NCI-H2227 (cell line): ENCODE results near the gene ENKD1.
"Not testable (repeated sequence)": the region's sequence is repeated elsewhere in the genome, so short reads cannot be mapped to it uniquely, and the experiment has no call there.

Source experiments
- DNase-seq: peaks from one replicate; lab custom pipeline; 2025; ENCODE audit not compliant: unreplicated experiment; lab: John Stamatoyannopoulos, UW

Gene ENKD1, protein sequence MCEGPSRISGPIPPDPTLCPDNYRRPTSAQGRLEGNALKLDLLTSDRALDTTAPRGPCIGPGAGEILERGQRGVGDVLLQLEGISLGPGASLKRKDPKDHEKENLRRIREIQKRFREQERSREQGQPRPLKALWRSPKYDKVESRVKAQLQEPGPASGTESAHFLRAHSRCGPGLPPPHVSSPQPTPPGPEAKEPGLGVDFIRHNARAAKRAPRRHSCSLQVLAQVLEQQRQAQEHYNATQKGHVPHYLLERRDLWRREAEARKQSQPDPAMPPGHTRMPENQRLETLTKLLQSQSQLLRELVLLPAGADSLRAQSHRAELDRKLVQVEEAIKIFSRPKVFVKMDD

GRCh38 chr16:67666559-67667452 is at the start of gene ENKD1, which contains the start of gene C16orf86:
Gene ENKD1, minus strand, starts transcription at chr16:67666750. Its CDS starts 308 bp downstream, at chr16:67666442.
Gene C16orf86, plus strand, starts transcription at chr16:67666814. Its CDS starts 157 bp downstream, at chr16:67666971.
- DNase-seq = peak; percentile 85

- no peak for DNase-seq
These were observed 49.5 kb upstream of the ENKD1 start for GRCh38 chr16:67716097-67716496.

DNA sequence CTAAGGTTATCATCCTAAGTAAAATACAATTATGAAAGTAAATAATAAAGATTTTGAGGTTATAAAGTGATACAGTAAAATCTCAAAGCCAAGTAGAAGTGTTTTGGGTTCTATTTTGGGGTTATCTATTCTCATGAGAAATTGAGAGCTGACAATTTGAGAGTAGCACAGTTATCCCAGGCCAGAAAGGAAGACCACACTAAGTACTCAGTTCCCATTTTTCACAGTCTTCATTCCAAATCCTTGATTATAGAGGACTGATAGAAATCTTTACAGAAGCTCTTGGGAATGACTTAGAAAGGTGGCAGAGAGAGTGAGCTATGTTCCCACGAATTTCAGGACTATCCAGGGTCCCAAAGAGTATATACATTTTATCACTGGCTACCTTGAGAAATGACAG is 48.0 kb upstream of the ENKD1 start:
- no peak for DNase-seq

- no peak for DNase-seq
These were observed 47.2 kb upstream of the ENKD1 start for GRCh38 chr16:67713647-67714273.

- no peak for DNase-seq
These were observed 44.1 kb upstream of the ENKD1 start for GRCh38 chr16:67710607-67711006.

GRCh38 chr16:67709050-67709449 is 42.5 kb upstream of the ENKD1 start:
- DNase-seq = no peak

- no peak for DNase-seq
These were observed 41.8 kb upstream of the ENKD1 start for GRCh38 chr16:67708368-67708771.

- DNase-seq = no peak
These were observed 41.2 kb upstream of the ENKD1 start for GRCh38 chr16:67707790-67708189.

GRCh38 chr16:67707210-67707609 is 40.7 kb upstream of the ENKD1 start:
- no peak for DNase-seq

GRCh38 chr16:67704110-67704509 is 37.6 kb upstream of the ENKD1 start:
- DNase-seq = no peak

- DNase-seq = no peak
These were observed 37.1 kb upstream of the ENKD1 start for GRCh38 chr16:67703626-67704025.

- DNase-seq = no peak
These were observed 35.6 kb upstream of the ENKD1 start for GRCh38 chr16:67702130-67702529.

GRCh38 chr16:67701420-67701819 is 34.9 kb upstream of the ENKD1 start:
- peak; percentile 37 for DNase-seq

DNA sequence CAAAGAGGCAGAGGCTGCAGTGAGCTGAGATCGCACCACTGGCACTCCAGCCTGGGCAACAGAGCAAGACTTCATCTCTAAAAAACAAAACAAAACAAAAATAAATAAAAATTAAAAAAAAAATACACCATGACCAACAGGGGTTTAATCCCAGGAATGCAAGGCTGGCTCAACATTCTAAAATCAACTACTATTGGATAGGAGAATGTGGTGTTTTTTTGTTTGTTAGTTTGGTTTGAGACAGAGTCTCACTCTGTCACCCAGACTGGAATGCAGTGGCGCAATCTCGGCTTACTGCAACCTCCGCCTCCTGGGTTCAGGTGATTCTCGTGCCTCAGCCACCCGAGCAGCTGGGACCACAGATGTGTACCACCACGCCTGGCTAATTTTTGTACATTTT is 32.7 kb upstream of the ENKD1 start:
- DNase-seq = no peak

DNA sequence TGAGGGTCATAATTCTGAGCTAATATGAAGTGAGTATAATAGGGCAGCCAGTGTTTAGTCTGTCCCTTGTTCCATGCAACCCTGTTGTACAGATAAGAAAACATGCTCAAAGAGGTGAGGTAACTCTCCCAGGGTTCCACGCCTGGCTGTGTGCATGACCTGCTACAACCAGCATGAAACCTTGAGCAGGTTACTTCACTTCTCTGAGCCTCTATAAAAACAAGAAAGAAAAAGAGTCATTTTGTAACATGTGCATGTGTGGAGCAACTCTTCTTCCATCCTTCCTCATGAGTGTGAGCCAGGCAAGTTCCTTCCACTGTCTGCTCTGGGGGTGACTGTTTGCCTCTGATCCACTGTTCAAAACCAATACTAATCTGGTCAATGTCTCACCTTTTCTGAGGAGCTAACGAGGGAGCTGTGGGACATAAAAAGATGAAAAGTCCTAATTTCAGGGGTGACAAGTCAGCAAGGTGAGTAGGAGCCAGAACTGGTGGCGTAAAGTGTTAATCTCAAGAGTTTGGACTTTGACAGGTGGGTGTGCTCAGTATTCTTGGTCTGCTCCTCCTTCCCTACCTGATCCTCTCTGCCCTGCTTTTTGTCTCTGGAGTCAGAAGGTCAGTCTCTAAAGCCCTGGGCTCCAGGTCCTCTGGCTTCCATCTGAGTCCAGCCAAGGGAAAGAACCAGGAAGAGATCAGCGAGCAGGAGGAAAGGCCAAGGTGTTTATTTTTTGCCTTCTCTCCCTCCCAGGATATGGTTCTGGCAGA is 31.1 kb upstream of the ENKD1 start:
- DNase-seq = no peak

DNA sequence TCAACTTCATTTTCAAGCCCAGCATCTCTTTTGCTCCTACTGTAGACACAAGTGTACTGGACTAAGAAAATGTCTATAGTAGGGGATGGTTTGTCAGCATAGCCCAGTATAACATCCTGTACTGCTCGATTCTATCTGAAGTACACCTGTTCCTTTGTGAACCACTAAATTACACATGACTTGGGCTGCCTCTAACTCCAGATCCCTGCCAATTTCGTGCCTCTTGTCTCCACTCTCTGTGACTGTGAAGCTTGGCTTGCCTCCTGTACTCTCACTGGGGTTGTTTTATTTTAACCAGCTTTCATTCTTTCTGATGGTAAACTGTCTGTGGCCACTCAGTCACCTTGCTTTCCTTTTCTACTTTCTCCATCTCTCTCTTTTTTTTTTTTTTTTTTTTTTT is 28.1 kb upstream of the ENKD1 start:
- DNase-seq = no peak

DNA sequence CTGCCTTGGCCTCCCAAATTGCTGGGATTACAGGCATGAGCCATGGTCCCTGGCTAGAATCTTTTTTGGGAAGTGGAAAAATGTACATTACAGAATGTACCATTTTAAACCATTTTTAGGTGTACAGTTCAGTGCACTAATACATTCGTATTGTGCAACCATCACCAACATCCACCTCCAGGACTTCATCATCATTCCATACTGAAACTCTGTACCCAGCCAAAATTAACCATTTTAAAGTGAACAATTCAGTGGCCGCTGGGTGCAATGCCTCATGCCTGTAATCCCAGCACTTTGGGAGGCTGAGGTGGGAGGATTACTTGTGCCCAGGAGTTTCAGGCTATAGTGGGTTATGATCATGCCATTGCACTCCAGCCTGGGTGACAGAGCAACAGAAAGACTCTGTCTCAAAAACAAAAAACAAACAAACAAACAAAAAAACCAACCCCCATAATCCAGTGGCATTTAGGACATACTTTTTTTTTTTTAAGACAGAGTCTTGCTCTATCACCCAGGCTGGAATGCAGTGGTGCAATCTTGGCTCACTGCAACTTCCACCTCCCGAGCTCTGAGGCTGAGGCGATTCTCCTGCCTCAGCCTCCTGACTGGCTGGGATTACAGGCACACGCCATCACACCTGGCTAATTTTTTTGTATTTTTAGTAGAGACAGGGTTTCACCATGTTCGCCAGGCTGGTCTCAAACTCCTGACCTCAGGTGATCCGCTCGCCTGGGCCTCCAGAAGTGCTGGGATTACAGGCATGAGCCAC is 27.2 kb upstream of the ENKD1 start:
- not testable (repeated sequence) for DNase-seq

DNA sequence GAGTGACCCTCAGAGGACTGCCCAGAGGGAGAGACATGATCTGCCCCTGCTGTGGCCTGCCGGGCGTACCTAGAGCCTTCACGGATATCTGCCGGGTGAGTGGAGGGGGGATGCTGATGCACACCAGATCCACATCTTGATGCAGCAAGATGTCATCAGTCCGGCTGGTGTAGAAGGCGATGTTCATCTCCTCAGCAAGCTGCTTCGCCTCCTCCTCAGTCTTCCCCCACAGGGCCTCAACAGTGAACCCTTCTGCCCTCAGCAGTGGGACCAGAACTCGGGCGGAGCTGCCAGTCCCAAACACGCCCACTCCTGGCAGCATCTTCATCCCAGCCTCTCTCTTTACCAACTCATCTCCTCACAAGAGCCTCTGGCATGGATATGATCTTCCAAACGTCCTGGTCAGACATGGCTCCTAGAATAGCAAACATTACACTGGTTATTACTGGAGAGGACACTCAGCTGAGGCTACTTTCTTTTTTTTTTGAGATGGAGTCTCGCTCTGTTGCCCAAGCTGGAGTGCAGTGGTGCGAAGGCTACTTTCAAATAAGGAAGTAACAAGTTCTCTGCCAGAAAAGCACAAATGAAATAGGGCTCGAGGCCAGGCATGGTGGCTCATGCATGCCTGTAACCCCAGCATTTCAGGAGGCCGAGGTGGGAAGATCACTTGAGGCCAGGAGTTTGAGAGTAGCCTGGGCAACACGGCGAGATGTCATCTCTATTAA is 19.0 kb upstream of the ENKD1 start:
- no peak for DNase-seq

DNA sequence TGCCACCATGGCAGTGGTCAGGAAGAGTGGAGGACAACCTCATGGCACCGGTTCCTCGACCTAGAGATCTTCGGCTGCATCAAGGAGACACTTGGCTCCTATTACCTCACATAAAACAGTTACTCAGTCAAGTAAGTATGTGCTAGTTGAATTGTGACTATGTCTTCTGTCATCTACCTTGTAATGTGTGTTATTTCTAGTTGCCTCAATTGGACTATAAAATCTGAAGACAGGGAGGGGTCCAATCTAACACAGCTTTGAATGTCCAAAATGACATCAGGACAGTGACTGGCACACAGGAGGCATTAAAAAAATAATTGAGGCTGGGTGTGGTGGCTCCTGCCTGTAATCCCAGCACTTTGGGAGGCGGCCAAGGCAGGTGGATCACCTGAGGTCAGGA is 17.2 kb upstream of the ENKD1 start:
- no peak for DNase-seq
